Stomach (tissue), 4 donors: ENCODE results near the gene DCTN4.

ENCODE experiments used
- CTCF ChIP-seq, 7 experiments: fragments of 450-650 bp in 4 of 7; fragments of 200-600 bp in 3 of 7; sonication (generic) in 3 of 7; IDR thresholded peaks; one replicate each; pipeline ENCODE4 v1.5.1; 2016 to 2019; ENCODE audit warnings: antibody characterized with exemption in 7 of 7, control low read depth in 2 of 7, mild to moderate bottlenecking in 1 of 7
- EP300 ChIP-seq: sonication (generic); formaldehyde crosslinking; IDR thresholded peaks from one replicate; pipeline ENCODE4 v1.6.1; 2017; ENCODE audit warnings: antibody characterized with exemption
- POLR2A ChIP-seq, 4 donors: fragments of 450-650 bp; IDR thresholded peaks; one replicate each; pipeline ENCODE4 v1.6.1; 2016; ENCODE audit warnings: antibody characterized with exemption in 4 of 4, control low read depth in 2 of 4, mild to moderate bottlenecking in 1 of 4, moderate library complexity in 1 of 4
- POLR2AphosphoS5 ChIP-seq, 3 donors: sonication (generic); formaldehyde crosslinking; IDR thresholded peaks; one replicate each; pipeline ENCODE4 v1.6.1; 2016; ENCODE audit warnings: antibody characterized with exemption in 3 of 3

GRCh38 chr5:150797384-150797783 lies 38.6 kb upstream of the DCTN4 start:
- TF ChIP-seq CTCF (IDR thresholded peaks at IDR 0.05) (no peak), POLR2A (IDR thresholded peaks at IDR 0.05) (no peak), POLR2AphosphoS5 (IDR thresholded peaks at IDR 0.05) (no peak), EP300 (no peak)
